Measurements from ENCODE around the gene HIPK3. TPM values are rescaled to one million over a fixed set of nuclear protein-coding genes. Genes with fewer than 3 reads are reported as not detected.

Gene HIPK3
- total and polyA plus RNA-seq, 9 of the 15 experiments (the other 6 are each of a cell fraction or from before 2014, with no cell fraction given), result 2.3 to 19.6 (median 7.5) TPM

- DNase-seq (ENCODE audit: extremely low read depth in 1 of 4, low spot score in 3 of 4) (no peak), FAIRE-seq (no peak), ATAC-seq (no peak)
- peak; percentile 76 for TF ChIP-seq CEBPB (tag; IDR thresholded peaks at IDR 0.05)
- no peak for TF ChIP-seq ZSCAN32 (CRISPR knock-in tag; IDR thresholded peaks at IDR 0.05)
- TF ChIP-seq CEBPG (CRISPR knock-in tag; IDR thresholded peaks at IDR 0.05), result 0 out of 2 replicates have a peak, but pooled peaks have one; percentile 37
- peak; percentile 40 to 41; a peak in 1 of 4 replicates for TF ChIP-seq CEBPG (tag; conservative IDR thresholded peaks at IDR 0.05 in 1 of 2, IDR thresholded peaks at IDR 0.05 in 1 of 2)
- in situ Hi-C loops (cut with MboI), result no loop called here
- no TSS peak for BruUV-seq (replicated peaks)
- Histone ChIP-seq H3K9ac (ENCODE audit: insufficient read depth in 1 of 2, low read depth in 2 of 2, low read length in 2 of 2) (no peak overlapping the region), H4K20me1 (replicated peaks; ENCODE audit: control insufficient read depth, insufficient read depth, low read length) (no peaks in the 10 kb centered on the region), H3K9me3 (replicated peaks; ENCODE audit: control insufficient read depth, insufficient read depth, low read depth, low read length) (no peaks in the 10 kb centered on the region), H3K27ac (ENCODE audit: extremely low read depth, low read depth, low read length) (no peak overlapping the region), H2AFZ (ENCODE audit: low read depth, low read length) (no peak overlapping the region), H3K4me2 (ENCODE audit: insufficient read depth, low read length) (no peak overlapping the region), H3K4me3 (no peak overlapping the region), H3K79me2 (ENCODE audit: control insufficient read depth, insufficient read depth, low read length) (no peaks in the 10 kb centered on the region), H3K36me3 (ENCODE audit: control insufficient read depth, insufficient read depth, low read length) (no peaks in the 10 kb centered on the region), H3K4me1 (replicated peaks in 1 of 2; ENCODE audit: control insufficient read depth in 2 of 2, insufficient read depth in 2 of 2, low read length in 2 of 2) (no peaks in the 10 kb centered on the region; a peak in 1 of 5 replicates), H3K27me3 (ENCODE audit: control insufficient read depth in 2 of 2, insufficient read depth in 2 of 2, low read length in 2 of 2) (no peaks in the 10 kb centered on the region), H3K9me1 (ENCODE audit: control insufficient read depth, insufficient read depth, low read length) (no peaks in the 10 kb centered on the region)
- POLR2A ChIA-PET, result no interaction called here
- CTCF ChIA-PET (ENCODE audit: low intra/inter-chr PET ratio), result no interaction called here
- intact Hi-C loops (cut with micrococcal nuclease), result no loop called here
- WGBS (ENCODE audit: insufficient coverage, low coverage, missing lambda C conversion rate), result 74% methylated on average over 6 of the region's 6 CpGs
Observed at GRCh38 chr11:33234397-33235190, 22.6 kb upstream of the HIPK3 start.

DNA sequence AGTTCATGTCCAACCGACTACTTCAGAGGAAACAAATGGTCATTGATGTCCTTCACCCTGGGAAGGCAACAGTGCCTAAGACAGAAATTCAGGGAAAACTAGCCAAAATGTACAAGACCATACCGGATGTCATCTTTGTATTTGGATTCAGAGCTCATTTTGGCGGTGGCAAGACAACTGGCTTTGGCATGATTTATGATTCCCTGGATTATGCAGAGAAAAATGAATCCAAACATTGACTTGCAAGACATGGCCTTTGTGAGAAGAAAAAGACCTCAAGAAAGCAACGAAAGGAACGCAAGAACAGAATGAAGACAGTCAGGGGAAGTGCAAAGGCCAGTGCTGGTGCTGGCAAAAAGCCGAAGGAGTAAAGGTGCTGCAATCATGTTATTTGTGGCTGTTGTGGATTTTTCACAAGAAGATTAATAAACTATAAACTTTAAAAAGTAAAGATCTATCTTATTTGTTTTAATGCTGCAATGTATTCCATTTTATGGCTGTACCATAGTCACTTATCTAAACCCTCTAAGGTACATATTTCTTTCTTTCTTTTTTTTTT is 20.1 kb upstream of the HIPK3 start:
- H3K36me3 ChIP-seq (ENCODE audit: control insufficient read depth, insufficient read depth, low read length), result no peaks in the 10 kb centered on the region
- no peaks in the 10 kb centered on the region for H4K20me1 ChIP-seq (replicated peaks; ENCODE audit: control insufficient read depth, insufficient read depth, low read length)
- H2AFZ ChIP-seq (ENCODE audit: low read depth, low read length), result peak overlapping the region; percentile 68
- H3K4me2 ChIP-seq (ENCODE audit: insufficient read depth, low read length), result no peak overlapping the region
- BruUV-seq (replicated peaks), result no TSS peak
- WGBS (ENCODE audit: insufficient coverage, low coverage, missing lambda C conversion rate), result 34% methylated on average over 6 of the region's 6 CpGs
- H3K4me1 ChIP-seq (replicated peaks in 1 of 2; ENCODE audit: control insufficient read depth in 2 of 2, insufficient read depth in 2 of 2, low read length in 2 of 2), result peaks cover 0 to 3% of the 10 kb centered on the region in 2 experiments; a peak in 2 of 5 replicates
- H3K9me3 ChIP-seq (replicated peaks; ENCODE audit: control insufficient read depth, insufficient read depth, low read depth, low read length), result no peaks in the 10 kb centered on the region
- intact Hi-C loops (cut with micrococcal nuclease) (no loop called here), in situ Hi-C loops (cut with MboI) (no loop called here)
- H3K79me2 ChIP-seq (ENCODE audit: control insufficient read depth, insufficient read depth, low read length), result no peaks in the 10 kb centered on the region
- no peaks in the 10 kb centered on the region for H3K9me1 ChIP-seq (ENCODE audit: control insufficient read depth, insufficient read depth, low read length)
- H3K27ac ChIP-seq (ENCODE audit: extremely low read depth, low read depth, low read length), result no peak overlapping the region
- no peak overlapping the region for H3K4me3 ChIP-seq
- peak; percentile 59 for TF ChIP-seq MEIS2 (IDR thresholded peaks at IDR 0.05; ENCODE audit: partially characterized antibody)
- TF ChIP-seq, protein P1, sequence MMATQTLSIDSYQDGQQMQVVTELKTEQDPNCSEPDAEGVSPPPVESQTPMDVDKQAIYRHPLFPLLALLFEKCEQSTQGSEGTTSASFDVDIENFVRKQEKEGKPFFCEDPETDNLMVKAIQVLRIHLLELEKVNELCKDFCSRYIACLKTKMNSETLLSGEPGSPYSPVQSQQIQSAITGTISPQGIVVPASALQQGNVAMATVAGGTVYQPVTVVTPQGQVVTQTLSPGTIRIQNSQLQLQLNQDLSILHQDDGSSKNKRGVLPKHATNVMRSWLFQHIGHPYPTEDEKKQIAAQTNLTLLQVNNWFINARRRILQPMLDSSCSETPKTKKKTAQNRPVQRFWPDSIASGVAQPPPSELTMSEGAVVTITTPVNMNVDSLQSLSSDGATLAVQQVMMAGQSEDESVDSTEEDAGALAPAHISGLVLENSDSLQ (IDR thresholded peaks at IDR 0.05), result peak; percentile 37
- TF ChIP-seq ETV1 (tag; conservative IDR thresholded peaks at IDR 0.05; ENCODE audit: low read depth), result no peak
- no peak for TF ChIP-seq PBX2 (CRISPR knock-in tag; IDR thresholded peaks at IDR 0.05; ENCODE audit: low read depth)
- peak; percentile 56; the same call in 1 of the 2 replicates for TF ChIP-seq PBX2 (tag; conservative IDR thresholded peaks at IDR 0.05; ENCODE audit: low read depth)
- no peak for TF ChIP-seq SRSF3 (IDR thresholded peaks at IDR 0.05; ENCODE audit: insufficient read depth, low read length)
- ChIA-PET CTCF (ENCODE audit: low intra/inter-chr PET ratio) (no interaction called here), POLR2A (no interaction called here)
- H3K9ac ChIP-seq (ENCODE audit: insufficient read depth in 1 of 2, low read depth in 2 of 2, low read length in 2 of 2), result no peak overlapping the region
- no peaks in the 10 kb centered on the region for H3K27me3 ChIP-seq (ENCODE audit: control insufficient read depth in 2 of 2, insufficient read depth in 2 of 2, low read length in 2 of 2)
- DNase-seq (ENCODE audit: extremely low read depth in 1 of 4, low spot score in 3 of 4) (no peak), ATAC-seq (no peak), FAIRE-seq (no peak)
